HL-60 (cell line): ENCODE data around the gene VOPP1.

ENCODE experiments used
- CTCF ChIP-seq: IDR thresholded peaks from one replicate; pipeline ENCODE4 v1.5.1; 2011; ENCODE audit warnings: low read length, control low read depth, inconsistent platforms; ENCODE audit not compliant: insufficient read depth
- POLR2AphosphoS5 ChIP-seq: IDR thresholded peaks from 2 replicates; pipeline ENCODE4 v1.6.1; 2012; ENCODE audit warnings: low read depth
- REST ChIP-seq: IDR thresholded peaks from 2 replicates; pipeline ENCODE4 v1.6.1; 2012; ENCODE audit warnings: low read depth; ENCODE audit not compliant: insufficient replicate concordance

- TF ChIP-seq REST (no peak), POLR2AphosphoS5 (peak; percentile 92), CTCF (no peak)
Measured at GRCh38 chr7:55534262-55534915, 37.9 kb downstream of the VOPP1 start.
